SK-N-SH treated with all-trans-retinoic acid at 6 μM for 48 hours (cell line): Measurements from ENCODE around the gene SUGCT.

ENCODE experiments used
- BACH2 ChIP-seq: fragments of 250-450 bp; sonication (Bioruptor Pico); IDR thresholded peaks from 2 replicates; pipeline ENCODE4 v1.9.0; 2021; ENCODE audit warnings: mild to moderate bottlenecking, borderline replicate concordance
- GLIS3 ChIP-seq: fragments of 250-450 bp; sonication (Bioruptor Pico); IDR thresholded peaks from 2 replicates; pipeline ENCODE4 v1.5.0; 2020; ENCODE audit warnings: mild to moderate bottlenecking, moderate library complexity
- SNAI2 ChIP-seq: fragments of 250-450 bp; sonication (Bioruptor Pico); IDR thresholded peaks from 2 replicates; pipeline ENCODE4 v1.5.0; 2020; ENCODE audit warnings: mild to moderate bottlenecking, moderate library complexity
- ZFP3 ChIP-seq: fragments of 250-450 bp; sonication (Bioruptor Pico); IDR thresholded peaks from 2 replicates; pipeline ENCODE4 v1.5.0; 2020; ENCODE audit warnings: mild to moderate bottlenecking, moderate library complexity
- ZFP30 ChIP-seq: fragments of 450-650 bp; formaldehyde crosslinking; IDR thresholded peaks from 2 replicates; pipeline ENCODE4 v1.5.0; 2022; ENCODE audit warnings: mild to moderate bottlenecking, moderate library complexity
- ZNF565 ChIP-seq: fragments of 450-650 bp; formaldehyde crosslinking; conservative IDR thresholded peaks from 2 replicates; pipeline ENCODE4 v1.5.0; 2020; ENCODE audit warnings: low read depth, mild to moderate bottlenecking, moderate library complexity
- TF ChIP-seq, protein P1 (sequence below): fragments of 250-450 bp; sonication (Bioruptor Pico); IDR thresholded peaks from 2 replicates; pipeline ENCODE4 v1.5.0; 2020; ENCODE audit warnings: mild to moderate bottlenecking, moderate library complexity
- TF ChIP-seq, protein P2 (sequence below): fragments of 250-450 bp; sonication (Bioruptor Pico); IDR thresholded peaks from 2 replicates; pipeline ENCODE4 v1.8.0; 2020; ENCODE audit warnings: mild to moderate bottlenecking, moderate library complexity, borderline replicate concordance

DNA sequence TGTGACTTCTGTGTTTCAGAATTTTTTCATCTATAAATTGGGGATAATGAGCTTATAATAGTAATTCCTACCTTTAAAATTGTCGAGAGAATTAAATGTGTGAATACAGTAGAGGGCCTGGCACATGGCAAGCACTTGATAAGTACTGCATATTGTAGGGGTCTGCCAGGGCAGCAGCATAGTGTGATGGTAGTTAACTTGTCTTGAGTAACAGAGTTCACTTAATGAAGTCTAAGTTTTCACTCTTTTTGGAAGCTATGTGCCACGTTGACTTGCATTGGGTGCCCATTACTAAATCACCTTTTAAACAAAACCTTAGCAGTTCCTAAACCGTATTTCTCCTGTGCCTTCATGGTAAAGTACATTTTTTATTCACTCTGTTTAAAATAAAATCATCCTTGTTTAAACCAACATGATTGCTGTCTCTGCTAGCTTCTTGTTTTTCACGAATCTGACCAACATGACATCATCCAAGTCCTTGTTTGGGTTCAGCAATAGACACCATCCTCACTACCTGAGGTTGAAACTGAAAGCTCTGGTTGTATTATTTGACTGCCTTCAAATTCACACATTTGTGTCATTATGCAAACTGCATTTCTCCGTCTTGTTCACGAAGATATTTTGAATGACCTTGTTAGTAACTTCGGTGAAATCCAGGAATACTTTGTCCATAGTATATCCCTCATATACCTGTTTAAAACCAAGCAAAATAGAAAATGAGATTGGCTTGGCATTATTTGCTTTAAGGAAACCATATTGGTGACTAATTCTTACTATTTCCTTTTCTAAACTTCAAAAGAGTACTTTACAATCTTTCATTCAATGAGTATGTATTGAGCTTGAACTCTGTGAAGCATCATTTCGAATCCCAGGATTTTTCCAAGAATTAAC lies 340.2 kb downstream of the SUGCT start:
- TF ChIP-seq, protein P1, sequence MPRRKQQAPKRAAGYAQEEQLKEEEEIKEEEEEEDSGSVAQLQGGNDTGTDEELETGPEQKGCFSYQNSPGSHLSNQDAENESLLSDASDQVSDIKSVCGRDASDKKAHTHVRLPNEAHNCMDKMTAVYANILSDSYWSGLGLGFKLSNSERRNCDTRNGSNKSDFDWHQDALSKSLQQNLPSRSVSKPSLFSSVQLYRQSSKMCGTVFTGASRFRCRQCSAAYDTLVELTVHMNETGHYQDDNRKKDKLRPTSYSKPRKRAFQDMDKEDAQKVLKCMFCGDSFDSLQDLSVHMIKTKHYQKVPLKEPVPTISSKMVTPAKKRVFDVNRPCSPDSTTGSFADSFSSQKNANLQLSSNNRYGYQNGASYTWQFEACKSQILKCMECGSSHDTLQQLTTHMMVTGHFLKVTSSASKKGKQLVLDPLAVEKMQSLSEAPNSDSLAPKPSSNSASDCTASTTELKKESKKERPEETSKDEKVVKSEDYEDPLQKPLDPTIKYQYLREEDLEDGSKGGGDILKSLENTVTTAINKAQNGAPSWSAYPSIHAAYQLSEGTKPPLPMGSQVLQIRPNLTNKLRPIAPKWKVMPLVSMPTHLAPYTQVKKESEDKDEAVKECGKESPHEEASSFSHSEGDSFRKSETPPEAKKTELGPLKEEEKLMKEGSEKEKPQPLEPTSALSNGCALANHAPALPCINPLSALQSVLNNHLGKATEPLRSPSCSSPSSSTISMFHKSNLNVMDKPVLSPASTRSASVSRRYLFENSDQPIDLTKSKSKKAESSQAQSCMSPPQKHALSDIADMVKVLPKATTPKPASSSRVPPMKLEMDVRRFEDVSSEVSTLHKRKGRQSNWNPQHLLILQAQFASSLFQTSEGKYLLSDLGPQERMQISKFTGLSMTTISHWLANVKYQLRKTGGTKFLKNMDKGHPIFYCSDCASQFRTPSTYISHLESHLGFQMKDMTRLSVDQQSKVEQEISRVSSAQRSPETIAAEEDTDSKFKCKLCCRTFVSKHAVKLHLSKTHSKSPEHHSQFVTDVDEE (CRISPR knock-in tag): no peak
- no peak for TF ChIP-seq GLIS3 (CRISPR knock-in tag)
- no peak for TF ChIP-seq BACH2 (CRISPR knock-in tag)
- TF ChIP-seq ZFP30 (CRISPR knock-in tag): no peak
- TF ChIP-seq ZFP3 (CRISPR knock-in tag): no peak
- no peak for TF ChIP-seq SNAI2 (CRISPR knock-in tag)
- TF ChIP-seq, protein P2, sequence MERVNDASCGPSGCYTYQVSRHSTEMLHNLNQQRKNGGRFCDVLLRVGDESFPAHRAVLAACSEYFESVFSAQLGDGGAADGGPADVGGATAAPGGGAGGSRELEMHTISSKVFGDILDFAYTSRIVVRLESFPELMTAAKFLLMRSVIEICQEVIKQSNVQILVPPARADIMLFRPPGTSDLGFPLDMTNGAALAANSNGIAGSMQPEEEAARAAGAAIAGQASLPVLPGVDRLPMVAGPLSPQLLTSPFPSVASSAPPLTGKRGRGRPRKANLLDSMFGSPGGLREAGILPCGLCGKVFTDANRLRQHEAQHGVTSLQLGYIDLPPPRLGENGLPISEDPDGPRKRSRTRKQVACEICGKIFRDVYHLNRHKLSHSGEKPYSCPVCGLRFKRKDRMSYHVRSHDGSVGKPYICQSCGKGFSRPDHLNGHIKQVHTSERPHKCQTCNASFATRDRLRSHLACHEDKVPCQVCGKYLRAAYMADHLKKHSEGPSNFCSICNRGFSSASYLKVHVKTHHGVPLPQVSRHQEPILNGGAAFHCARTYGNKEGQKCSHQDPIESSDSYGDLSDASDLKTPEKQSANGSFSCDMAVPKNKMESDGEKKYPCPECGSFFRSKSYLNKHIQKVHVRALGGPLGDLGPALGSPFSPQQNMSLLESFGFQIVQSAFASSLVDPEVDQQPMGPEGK: no peak
- TF ChIP-seq ZNF565: no peak
